ENCODE data around the gene BRINP2. TPM values are rescaled to one million over a fixed set of nuclear protein-coding genes. Genes with fewer than 3 reads are reported as not detected.
A peak's percentile ranks its signal among the peaks of the same experiment; 100 is the strongest.

The BRINP2 gene, protein sequence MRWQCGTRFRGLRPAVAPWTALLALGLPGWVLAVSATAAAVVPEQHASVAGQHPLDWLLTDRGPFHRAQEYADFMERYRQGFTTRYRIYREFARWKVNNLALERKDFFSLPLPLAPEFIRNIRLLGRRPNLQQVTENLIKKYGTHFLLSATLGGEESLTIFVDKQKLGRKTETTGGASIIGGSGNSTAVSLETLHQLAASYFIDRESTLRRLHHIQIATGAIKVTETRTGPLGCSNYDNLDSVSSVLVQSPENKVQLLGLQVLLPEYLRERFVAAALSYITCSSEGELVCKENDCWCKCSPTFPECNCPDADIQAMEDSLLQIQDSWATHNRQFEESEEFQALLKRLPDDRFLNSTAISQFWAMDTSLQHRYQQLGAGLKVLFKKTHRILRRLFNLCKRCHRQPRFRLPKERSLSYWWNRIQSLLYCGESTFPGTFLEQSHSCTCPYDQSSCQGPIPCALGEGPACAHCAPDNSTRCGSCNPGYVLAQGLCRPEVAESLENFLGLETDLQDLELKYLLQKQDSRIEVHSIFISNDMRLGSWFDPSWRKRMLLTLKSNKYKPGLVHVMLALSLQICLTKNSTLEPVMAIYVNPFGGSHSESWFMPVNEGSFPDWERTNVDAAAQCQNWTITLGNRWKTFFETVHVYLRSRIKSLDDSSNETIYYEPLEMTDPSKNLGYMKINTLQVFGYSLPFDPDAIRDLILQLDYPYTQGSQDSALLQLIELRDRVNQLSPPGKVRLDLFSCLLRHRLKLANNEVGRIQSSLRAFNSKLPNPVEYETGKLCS
- 0.11 TPM for total RNA-seq

DNA sequence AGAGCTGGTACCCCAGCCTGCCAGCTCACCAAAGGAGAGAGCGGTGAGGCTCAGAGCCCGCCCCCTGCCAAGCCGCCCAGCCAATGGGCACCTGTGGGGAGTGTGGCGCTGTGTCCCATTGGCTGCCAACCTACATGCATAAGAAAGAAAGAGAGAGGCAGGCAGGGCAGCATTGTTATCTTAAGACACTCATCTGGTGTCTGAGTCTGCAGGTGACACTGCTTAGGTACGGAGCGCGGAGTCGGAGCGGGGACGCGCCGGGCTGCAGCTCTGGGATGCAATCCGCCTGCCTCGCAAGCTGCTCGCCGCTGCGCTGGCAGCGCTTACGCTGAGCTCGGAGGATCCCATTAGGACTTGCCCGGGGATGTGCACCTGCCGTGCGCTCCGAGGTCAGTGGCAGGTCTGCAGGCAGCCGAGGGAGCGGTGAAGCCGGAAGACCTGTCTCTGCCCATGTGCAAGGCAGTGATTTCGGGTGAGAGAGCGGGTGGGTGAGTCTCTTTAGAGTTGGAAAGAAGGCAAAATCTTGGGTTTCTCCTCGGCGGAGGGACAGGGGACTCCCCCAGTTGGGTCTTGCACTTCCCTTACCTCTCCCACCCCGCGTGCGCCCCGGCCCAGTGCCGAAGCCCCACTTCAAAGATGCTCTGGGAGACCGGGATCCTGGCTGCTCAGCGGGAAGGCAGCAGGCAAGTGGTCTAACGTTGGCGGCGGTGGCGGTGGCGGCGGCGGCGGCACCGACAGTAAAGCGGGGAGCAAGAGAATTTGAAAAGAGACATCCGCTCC lies at the start of gene BRINP2:
BRINP2 (plus strand) TSS at position 203 of the 780 bp plus-strand sequence. CDS start 58,919 bp downstream, outside the sequence.
- Histone ChIP-seq H3K27me3 (no peaks in the 10 kb centered on the region), H3K27ac (no peak within 1 kb of the TSS), H3K4me3 (peak within 1 kb of the TSS; percentile 55 to 58), H3K36me3 (no peaks in the 10 kb centered on the region), H3K9me3 (no peaks in the 10 kb centered on the region), H3K4me1 (peaks cover 0 to 6% of the 10 kb centered on the region in 2 donors)
- TF ChIP-seq, protein P1, sequence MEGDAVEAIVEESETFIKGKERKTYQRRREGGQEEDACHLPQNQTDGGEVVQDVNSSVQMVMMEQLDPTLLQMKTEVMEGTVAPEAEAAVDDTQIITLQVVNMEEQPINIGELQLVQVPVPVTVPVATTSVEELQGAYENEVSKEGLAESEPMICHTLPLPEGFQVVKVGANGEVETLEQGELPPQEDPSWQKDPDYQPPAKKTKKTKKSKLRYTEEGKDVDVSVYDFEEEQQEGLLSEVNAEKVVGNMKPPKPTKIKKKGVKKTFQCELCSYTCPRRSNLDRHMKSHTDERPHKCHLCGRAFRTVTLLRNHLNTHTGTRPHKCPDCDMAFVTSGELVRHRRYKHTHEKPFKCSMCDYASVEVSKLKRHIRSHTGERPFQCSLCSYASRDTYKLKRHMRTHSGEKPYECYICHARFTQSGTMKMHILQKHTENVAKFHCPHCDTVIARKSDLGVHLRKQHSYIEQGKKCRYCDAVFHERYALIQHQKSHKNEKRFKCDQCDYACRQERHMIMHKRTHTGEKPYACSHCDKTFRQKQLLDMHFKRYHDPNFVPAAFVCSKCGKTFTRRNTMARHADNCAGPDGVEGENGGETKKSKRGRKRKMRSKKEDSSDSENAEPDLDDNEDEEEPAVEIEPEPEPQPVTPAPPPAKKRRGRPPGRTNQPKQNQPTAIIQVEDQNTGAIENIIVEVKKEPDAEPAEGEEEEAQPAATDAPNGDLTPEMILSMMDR (IDR thresholded peaks at IDR 0.05) = no peak
- DNase-seq (ENCODE audit: low spot score in 2 of 2) = no peak
- intact Hi-C loops (cut with DNase I) = no loop called here

- H3K4me3 ChIP-seq = no peak overlapping the region
- no peak for DNase-seq (ENCODE audit: low spot score in 2 of 2)
- TF ChIP-seq, protein P1 (IDR thresholded peaks at IDR 0.05) = no peak
- H3K27ac ChIP-seq = no peak overlapping the region
- no peaks in the 10 kb centered on the region for H3K36me3 ChIP-seq
- no peaks in the 10 kb centered on the region for H3K27me3 ChIP-seq
- no peaks in the 10 kb centered on the region for H3K4me1 ChIP-seq
- no peaks in the 10 kb centered on the region for H3K9me3 ChIP-seq
- intact Hi-C loops (cut with DNase I) = no loop called here
These were observed 48.1 kb upstream of the BRINP2 start for GRCh38 chr1:177122461-177123251.

DNA sequence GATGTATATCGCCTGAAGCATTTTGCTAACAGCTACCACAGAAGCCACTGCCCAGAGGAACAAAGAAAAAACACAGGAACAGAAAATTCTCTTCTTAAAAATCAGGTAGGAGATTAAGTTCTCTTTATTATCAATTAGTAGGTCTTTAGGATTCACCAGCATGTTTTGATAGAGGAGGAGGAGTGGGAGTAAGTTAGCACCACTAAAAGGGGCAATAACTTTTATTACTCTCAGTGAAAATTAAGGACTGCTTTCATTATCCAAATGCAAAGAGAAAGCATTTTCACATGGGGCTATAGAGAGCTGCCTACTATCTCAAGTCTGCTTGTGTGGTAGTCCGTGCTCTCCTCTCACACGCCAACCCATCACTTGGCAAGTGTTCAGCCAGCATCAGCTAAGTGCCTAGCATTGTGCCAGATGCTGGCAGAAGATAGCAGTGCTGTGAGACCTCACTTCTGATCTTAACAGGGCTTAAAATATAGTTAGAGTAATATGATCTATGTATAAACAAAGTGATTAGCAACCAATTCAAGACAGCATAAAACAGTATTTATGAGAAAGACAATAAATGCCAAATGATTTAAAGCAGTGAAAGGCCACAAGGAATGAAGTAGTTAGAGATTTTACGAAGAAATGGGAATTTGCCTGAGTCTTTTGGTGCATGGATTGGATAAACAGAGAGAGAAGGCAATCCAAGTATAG lies 46.0 kb upstream of the BRINP2 start:
- Histone ChIP-seq H3K4me1 (no peaks in the 10 kb centered on the region), H3K4me3 (no peak overlapping the region)

DNA sequence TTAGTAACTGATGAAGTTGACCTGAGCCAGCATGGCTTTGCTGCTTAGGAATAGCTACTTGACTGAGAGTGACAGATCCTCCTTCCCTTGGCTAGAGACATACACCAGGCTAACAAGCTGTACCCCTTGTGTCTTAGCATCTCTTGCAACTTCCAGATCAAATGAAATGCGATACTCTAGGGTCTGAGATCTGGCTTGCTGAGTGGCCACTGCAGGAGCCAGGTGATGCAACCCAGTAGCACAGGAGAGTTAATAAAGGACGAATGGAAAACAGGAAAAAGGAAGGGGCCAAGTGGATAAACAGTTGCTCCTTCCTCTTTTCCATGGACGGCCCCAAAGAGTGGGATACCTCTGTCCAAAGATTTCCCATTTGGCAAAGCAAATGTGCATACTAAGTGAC lies 44.5 kb upstream of the BRINP2 start:
- Histone ChIP-seq H3K27me3 (no peaks in the 10 kb centered on the region), H3K4me3 (no peak overlapping the region), H3K9me3 (no peaks in the 10 kb centered on the region), H3K4me1 (no peaks in the 10 kb centered on the region), H3K27ac (no peak overlapping the region), H3K36me3 (no peaks in the 10 kb centered on the region)
- TF ChIP-seq, protein P1 (IDR thresholded peaks at IDR 0.05) = no peak
- DNase-seq (ENCODE audit: low spot score in 2 of 2) = no peak
- intact Hi-C loops (cut with DNase I) = no loop called here

More for the DNA sequence above, 46.0 kb upstream of the BRINP2 start:
- Histone ChIP-seq H3K9me3 (no peaks in the 10 kb centered on the region), H3K27me3 (no peaks in the 10 kb centered on the region), H3K36me3 (no peaks in the 10 kb centered on the region), H3K27ac (no peak overlapping the region)
- no peak for DNase-seq (ENCODE audit: low spot score in 2 of 2)
- intact Hi-C loops (cut with DNase I) = no loop called here
- TF ChIP-seq, protein P1 (IDR thresholded peaks at IDR 0.05) = no peak
